H9 (cell line): ENCODE measurements around the gene CTNNBL1. TPM values are rescaled to one million over a fixed set of nuclear protein-coding genes. Genes with fewer than 3 reads are reported as not detected.

Experiments
- DNase-seq: peaks from one replicate; pipeline ENCODE4 v3.0.0-alpha.2; 2017
- H2AFZ ChIP-seq: one replicate; pipeline ENCODE4 v1.6.1; 2013; ENCODE audit warnings: mild to moderate bottlenecking, low read length, control low read depth, moderate library complexity
- H2AK5ac ChIP-seq: 2 replicates; pipeline ENCODE4 v1.6.1; 2013; ENCODE audit warnings: low read length, control low read depth, mixed read lengths; ENCODE audit not compliant: insufficient read length
- H2BK120ac ChIP-seq: one replicate; pipeline ENCODE4 v1.6.1; 2013; ENCODE audit warnings: low read depth, mild to moderate bottlenecking, low read length, control low read depth, inconsistent platforms; ENCODE audit not compliant: poor library complexity, severe bottlenecking
- H2BK12ac ChIP-seq: 2 replicates; pipeline ENCODE4 v1.6.1; 2013; ENCODE audit warnings: low read length, control low read depth, mixed read lengths, low read depth; ENCODE audit not compliant: insufficient read length
- H2BK15ac ChIP-seq: 2 replicates; pipeline ENCODE4 v1.6.1; 2013; ENCODE audit warnings: low read depth, low read length, control low read depth
- H2BK20ac ChIP-seq: one replicate; pipeline ENCODE4 v1.6.1; 2013; ENCODE audit warnings: low read depth, mild to moderate bottlenecking, low read length, control low read depth, inconsistent platforms; ENCODE audit not compliant: poor library complexity, severe bottlenecking
- H2BK5ac ChIP-seq: 2 replicates; pipeline ENCODE4 v1.6.1; 2013; ENCODE audit warnings: low read length, control low read depth, mixed read lengths; ENCODE audit not compliant: insufficient read length
- H3K14ac ChIP-seq: 2 replicates; pipeline ENCODE4 v1.6.1; 2013; ENCODE audit warnings: low read length, control low read depth; ENCODE audit not compliant: insufficient read depth
- H3K18ac ChIP-seq: 2 replicates; pipeline ENCODE4 v1.6.1; 2013; ENCODE audit warnings: low read depth, mild to moderate bottlenecking, mixed read lengths, low read length, control low read depth; ENCODE audit not compliant: insufficient read length
- H3K23ac ChIP-seq: 2 replicates; pipeline ENCODE4 v1.6.1; 2013; ENCODE audit warnings: low read length, control low read depth, mixed read lengths, low read depth; ENCODE audit not compliant: insufficient read length
- H3K23me2 ChIP-seq: 2 replicates; pipeline ENCODE4 v1.6.1; 2013; ENCODE audit warnings: low read depth, mild to moderate bottlenecking, mixed read lengths, low read length, control low read depth; ENCODE audit not compliant: insufficient read length, poor library complexity, severe bottlenecking
- H3K27ac ChIP-seq: 2 replicates; pipeline ENCODE4 v1.5.1; 2013; ENCODE audit warnings: low read length, control low read depth, mixed read lengths, low read depth; ENCODE audit not compliant: insufficient read length
- H3K27me3 ChIP-seq: 2 replicates; pipeline ENCODE4 v1.6.1; 2013; ENCODE audit warnings: low read length, control low read depth, inconsistent platforms; ENCODE audit not compliant: insufficient read depth
- H3K4ac ChIP-seq: 2 replicates; pipeline ENCODE4 v1.6.1; 2013; ENCODE audit warnings: low read depth, mild to moderate bottlenecking, control low read depth, inconsistent platforms, low read length, moderate library complexity
- H3K4me1 ChIP-seq: 2 replicates; pipeline ENCODE4 v1.6.1; 2013; ENCODE audit warnings: low read length, control low read depth, inconsistent platforms; ENCODE audit not compliant: insufficient read depth
- H3K4me2 ChIP-seq: 2 replicates; pipeline ENCODE4 v1.6.1; 2013; ENCODE audit warnings: low read length, control low read depth, mixed read lengths; ENCODE audit not compliant: insufficient read length, insufficient read depth
- H3K56ac ChIP-seq: 2 replicates; pipeline ENCODE4 v1.6.1; 2013; ENCODE audit warnings: low read depth, mild to moderate bottlenecking, mixed read lengths, low read length, control low read depth; ENCODE audit not compliant: insufficient read length
- H3K79me1 ChIP-seq: 2 replicates; pipeline ENCODE4 v1.6.1; 2013; ENCODE audit warnings: low read depth, mild to moderate bottlenecking, moderate library complexity, low read length, control low read depth, inconsistent platforms; ENCODE audit not compliant: insufficient read depth, poor library complexity, severe bottlenecking
- H3K79me2 ChIP-seq: 2 replicates; pipeline ENCODE4 v1.6.1; 2013; ENCODE audit warnings: low read length, control low read depth, inconsistent platforms; ENCODE audit not compliant: insufficient read depth
- H3K9ac ChIP-seq: 2 replicates; pipeline ENCODE4 v1.6.1; 2013; ENCODE audit warnings: low read length, control low read depth, mixed read lengths; ENCODE audit not compliant: insufficient read length; ENCODE audit errors: extremely low read depth
- H3K9me3 ChIP-seq: one replicate; pipeline ENCODE4 v1.6.1; 2013; ENCODE audit warnings: low read depth, low read length, inconsistent platforms; ENCODE audit not compliant: control insufficient read depth
- H3T11ph ChIP-seq: one replicate; pipeline ENCODE4 v1.6.1; 2013; ENCODE audit warnings: mild to moderate bottlenecking, low read length, control low read depth, inconsistent platforms
- H4K20me1 ChIP-seq: one replicate; pipeline ENCODE4 v1.6.1; 2013; ENCODE audit not compliant: control insufficient read depth, insufficient read length, insufficient read depth
- H4K5ac ChIP-seq: 2 replicates; pipeline ENCODE4 v1.6.1; 2013; ENCODE audit warnings: low read depth, mild to moderate bottlenecking, mixed read lengths, low read length, control low read depth; ENCODE audit not compliant: insufficient read length
- H4K8ac ChIP-seq: replicated peaks from 2 replicates; pipeline ENCODE4 v1.6.1; 2013; ENCODE audit warnings: low read length, control low read depth, mixed read lengths, low read depth; ENCODE audit not compliant: insufficient read length
- H4K91ac ChIP-seq: 2 replicates; pipeline ENCODE4 v1.6.1; 2013; ENCODE audit warnings: low read depth, mild to moderate bottlenecking, moderate library complexity, mixed read lengths, low read length, control low read depth; ENCODE audit not compliant: insufficient read length
- H3K27ac Mint-ChIP-seq, 3 experiments: 2 replicates in 2 of 3; 3 replicates in 1 of 3; pipeline ENCODE4 v1.8.0; 2020 to 2021; ENCODE audit warnings: mixed read lengths in 3 of 3, mild to moderate bottlenecking in 1 of 3, moderate library complexity in 1 of 3
- H3K27me3 Mint-ChIP-seq: 2 replicates; pipeline ENCODE4 v1.8.0; 2021; ENCODE audit warnings: low read depth, mild to moderate bottlenecking, moderate library complexity, mixed read lengths
- H3K36me3 Mint-ChIP-seq, 3 experiments: 2 replicates in 2 of 3; 3 replicates in 1 of 3; pipeline ENCODE4 v1.8.0; 2020 to 2021; ENCODE audit warnings: low read depth in 3 of 3, mixed read lengths in 3 of 3; ENCODE audit not compliant: insufficient read depth in 1 of 3
- H3K4me1 Mint-ChIP-seq, 2 experiments: 2 replicates each; pipeline ENCODE4 v1.8.0; 2020; ENCODE audit warnings: mixed read lengths in 2 of 2
- H3K4me3 Mint-ChIP-seq, 2 experiments: 2 replicates in 1 of 2; 3 replicates in 1 of 2; pipeline ENCODE4 v1.8.0; 2020 to 2021; ENCODE audit warnings: mild to moderate bottlenecking in 2 of 2, mixed read lengths in 2 of 2, moderate library complexity in 1 of 2
- H3K9me3 Mint-ChIP-seq, 2 experiments: 2 replicates in 1 of 2; 3 replicates in 1 of 2; pipeline ENCODE4 v1.8.0; 2020; ENCODE audit warnings: mild to moderate bottlenecking in 2 of 2, mixed read lengths in 2 of 2, moderate library complexity in 1 of 2
- CTCF ChIP-seq: fragments of 200-600 bp; sonication (generic); conservative IDR thresholded peaks from 3 replicates; pipeline ENCODE4 v1.8.0; 2021; ENCODE audit warnings: antibody characterized with exemption, mild to moderate bottlenecking
- WGBS: extraction: QIAGEN DNeasy Blood & Tissue Kit; methylation state at CpG from one replicate; pipeline ENCODE4 v1.1.7; 2013; ENCODE audit warnings: missing lambda C conversion rate, low lambda C conversion rate, mixed read lengths; ENCODE audit not compliant: insufficient read length; ENCODE audit errors: extremely low coverage; 5-methylcytosine and 5-hydroxymethylcytosine counted together
- total RNA-seq: library from RNA; stranded (reverse); gene quantifications from 2 replicates; pipeline ENCODE4 v1.2.1, GENCODE V29; 2021

CTNNBL1 gene
- total RNA-seq, 1 experiment from 2014 or later = 67.2 TPM

- no peak overlapping the region for H2AFZ ChIP-seq
- H3K4ac ChIP-seq = no peak overlapping the region
- no peaks in the 10 kb centered on the region; the same call in 1 of the 2 replicates for H3K27me3 ChIP-seq
- no peak overlapping the region for H2BK5ac ChIP-seq
- Mint-ChIP-seq H3K4me1 (peaks cover 55 to 72% of the 10 kb centered on the region in 2 experiments), H3K9me3 (no peaks in the 10 kb centered on the region), H3K27ac (peak overlapping the region in 2 of 3 experiments; percentile 85 to 93; a peak in 5 of 7 replicates), H3K27me3 (peaks cover 55% of the 10 kb centered on the region), H3K36me3 (no peaks in the 10 kb centered on the region), H3K4me3 (peak overlapping the region; percentile 65 to 79)
- DNase-seq = peak; percentile 81
- no peak overlapping the region for H3K9ac ChIP-seq
- H2AK5ac ChIP-seq = no peak overlapping the region
- no peak for TF ChIP-seq CTCF
- H3K56ac ChIP-seq = no peak overlapping the region
- H2BK120ac ChIP-seq = no peak overlapping the region
- H3K18ac ChIP-seq = no peak overlapping the region
- H3K27ac ChIP-seq = no peak overlapping the region
- no peak overlapping the region for H2BK15ac ChIP-seq
- no peak overlapping the region for H2BK12ac ChIP-seq
- no peaks in the 10 kb centered on the region for H4K20me1 ChIP-seq
- H3K9me3 ChIP-seq = no peaks in the 10 kb centered on the region
- no peak overlapping the region for H4K8ac ChIP-seq
- H3K79me1 ChIP-seq = no peaks in the 10 kb centered on the region
- H3K4me2 ChIP-seq = peak overlapping the region; percentile 84
- H3K23me2 ChIP-seq = peaks cover 11% of the 10 kb centered on the region
- H3K14ac ChIP-seq = no peak overlapping the region
- no CpG with 5 or more reads among the region's 34 CpGs for WGBS
- no peak overlapping the region for H4K5ac ChIP-seq
- no peak overlapping the region for H3T11ph ChIP-seq
- H3K4me1 ChIP-seq = peaks cover 4% of the 10 kb centered on the region; the same call in 1 of the 2 replicates
- H2BK20ac ChIP-seq = no peak overlapping the region
- H3K23ac ChIP-seq = no peak overlapping the region
- no peaks in the 10 kb centered on the region for H3K79me2 ChIP-seq
- no peak overlapping the region for H4K91ac ChIP-seq
Measured at GRCh38 chr20:37914672-37915433, 221.0 kb downstream of the CTNNBL1 start.
